ENCODE data around the gene IYD.

DNA sequence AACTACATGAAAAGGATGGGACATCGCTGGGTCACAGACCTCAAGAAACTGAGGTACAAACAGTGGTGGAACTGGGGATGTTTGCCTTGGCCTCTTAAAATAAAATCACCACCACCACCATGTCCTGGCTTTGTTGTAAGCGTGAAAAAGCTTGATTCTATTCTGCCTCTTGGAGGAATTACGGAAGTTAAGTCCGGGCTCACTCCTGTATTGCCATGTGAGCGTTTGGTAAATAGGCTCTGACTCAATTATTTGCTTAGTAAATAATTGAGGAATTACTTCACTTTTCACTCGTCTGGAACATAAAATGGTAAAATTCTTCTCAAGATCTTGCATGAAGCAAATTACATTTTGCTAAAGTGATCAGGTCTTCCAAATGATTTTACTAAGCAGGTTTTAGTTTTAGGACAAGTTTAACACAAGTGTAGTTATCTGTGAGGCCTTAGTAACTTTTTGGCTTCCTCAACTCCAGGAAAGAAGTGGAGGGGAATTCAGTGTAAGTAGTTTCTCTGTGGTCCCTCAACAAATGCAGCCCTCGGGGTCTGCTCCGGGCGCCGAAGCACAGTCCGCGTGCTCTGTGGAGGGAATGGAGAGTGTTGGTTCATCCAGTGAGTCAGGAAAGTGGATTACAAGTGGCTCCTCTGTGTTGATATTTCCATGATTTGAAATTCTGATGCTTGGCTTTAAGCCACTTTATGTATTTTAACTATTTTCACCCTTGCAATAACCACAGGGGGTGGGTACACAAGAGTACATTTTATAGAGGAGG, 23.8 kb downstream of the IYD start:
- TF ChIP-seq EZH2phosphoT487 (IDR thresholded peaks at IDR 0.05; ENCODE audit: insufficient read depth, low read depth): no peak
- no peak for TF ChIP-seq EZH2 (IDR thresholded peaks at IDR 0.05; ENCODE audit: insufficient read depth, poor library complexity, severe bottlenecking)
